ENCODE measurements around the gene TMEM132C. TPM values are rescaled to one million over a fixed set of nuclear protein-coding genes. Genes with fewer than 3 reads are reported as not detected.

The TMEM132C gene
- total RNA-seq, 1 experiment from 2014 or later = not detected

- H3K9me3 Mint-ChIP-seq (ENCODE audit: unreplicated experiment) = peaks cover 10% of the 10 kb centered on the region
- POLR2A ChIA-PET = no interaction called here
- intact Hi-C loops (cut with micrococcal nuclease) = no loop called here
- CTCF ChIA-PET = no interaction called here
- H3K36me3 Mint-ChIP-seq (ENCODE audit: insufficient read depth, unreplicated experiment) = peaks cover 5% of the 10 kb centered on the region
- no peak overlapping the region for H3K27ac Mint-ChIP-seq (ENCODE audit: low read depth, unreplicated experiment)
- H3K4me3 Mint-ChIP-seq (ENCODE audit: unreplicated experiment) = no peak overlapping the region
- no peak for TF ChIP-seq CTCF (IDR thresholded peaks at IDR 0.05; ENCODE audit: unreplicated experiment)
- H3K4me1 Mint-ChIP-seq (ENCODE audit: insufficient read depth, unreplicated experiment) = no peaks in the 10 kb centered on the region
- BruUV-seq (replicated peaks) = no TSS peak
- no peaks in the 10 kb centered on the region for H3K27me3 Mint-ChIP-seq (ENCODE audit: insufficient read depth, unreplicated experiment)
- no peak for DNase-seq (ENCODE audit: unreplicated experiment)
These were observed 350.4 kb downstream of the TMEM132C start for GRCh38 chr12:128617304-128617833.

GRCh38 chr12:128619263-128619662 is 352.3 kb downstream of the TMEM132C start:
- H3K27ac Mint-ChIP-seq (ENCODE audit: low read depth, unreplicated experiment) = no peak overlapping the region
- peaks cover 21% of the 10 kb centered on the region for H3K9me3 Mint-ChIP-seq (ENCODE audit: unreplicated experiment)
- TF ChIP-seq CTCF (IDR thresholded peaks at IDR 0.05; ENCODE audit: unreplicated experiment) = no peak
- no peak for DNase-seq (ENCODE audit: unreplicated experiment)
- peaks cover 5% of the 10 kb centered on the region for H3K36me3 Mint-ChIP-seq (ENCODE audit: insufficient read depth, unreplicated experiment)
- no peaks in the 10 kb centered on the region for H3K27me3 Mint-ChIP-seq (ENCODE audit: insufficient read depth, unreplicated experiment)
- no peaks in the 10 kb centered on the region for H3K4me1 Mint-ChIP-seq (ENCODE audit: insufficient read depth, unreplicated experiment)
- intact Hi-C loops (cut with micrococcal nuclease) = no loop called here
- ChIA-PET CTCF (interaction anchor here (0.6 kb wide), 1 partner anchor 591 kb away, joined by 4 read pairs; no protein-coding TSS in a partner anchor), POLR2A (no interaction called here)
- H3K4me3 Mint-ChIP-seq (ENCODE audit: unreplicated experiment) = no peak overlapping the region
- BruUV-seq (replicated peaks) = no TSS peak

GRCh38 chr12:128621304-128621703 is 354.3 kb downstream of the TMEM132C start:
- no peak overlapping the region for H3K27ac Mint-ChIP-seq (ENCODE audit: low read depth, unreplicated experiment)

DNA sequence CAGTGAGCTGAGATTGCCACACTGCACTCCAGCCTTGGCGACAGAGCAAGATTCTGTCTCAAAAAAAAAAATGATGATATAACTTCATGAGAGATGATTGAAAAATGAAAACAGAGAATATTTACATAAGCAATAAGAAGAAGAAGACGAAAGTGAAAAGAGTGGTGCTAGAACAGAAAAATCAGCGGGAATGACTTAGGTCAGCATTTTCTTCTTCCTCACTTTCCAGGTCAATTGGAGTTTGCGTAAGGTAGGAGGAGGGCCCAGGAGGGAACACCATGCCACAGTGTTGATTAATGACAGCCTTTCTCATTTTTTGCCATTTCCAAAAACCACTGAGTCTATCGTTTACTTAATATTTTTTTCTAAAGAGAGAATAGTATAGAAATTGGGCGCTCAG is 356.8 kb downstream of the TMEM132C start:
- H3K36me3 Mint-ChIP-seq (ENCODE audit: insufficient read depth, unreplicated experiment) = peaks cover 5% of the 10 kb centered on the region
- peaks cover 40% of the 10 kb centered on the region for H3K9me3 Mint-ChIP-seq (ENCODE audit: unreplicated experiment)
- H3K27ac Mint-ChIP-seq (ENCODE audit: low read depth, unreplicated experiment) = no peak overlapping the region
- no peaks in the 10 kb centered on the region for H3K27me3 Mint-ChIP-seq (ENCODE audit: insufficient read depth, unreplicated experiment)
- BruUV-seq (replicated peaks) = no TSS peak
- intact Hi-C loops (cut with micrococcal nuclease) = no loop called here
- H3K4me1 Mint-ChIP-seq (ENCODE audit: insufficient read depth, unreplicated experiment) = no peaks in the 10 kb centered on the region
- no peak overlapping the region for H3K4me3 Mint-ChIP-seq (ENCODE audit: unreplicated experiment)
- DNase-seq (ENCODE audit: unreplicated experiment) = no peak
- no peak for TF ChIP-seq CTCF (IDR thresholded peaks at IDR 0.05; ENCODE audit: unreplicated experiment)
- ChIA-PET CTCF (no interaction called here), POLR2A (no interaction called here)

More at GRCh38 chr12:128621304-128621703, 354.3 kb downstream of the TMEM132C start:
- TF ChIP-seq CTCF (IDR thresholded peaks at IDR 0.05; ENCODE audit: unreplicated experiment) = no peak
- intact Hi-C loops (cut with micrococcal nuclease) = no loop called here
- Mint-ChIP-seq H3K36me3 (ENCODE audit: insufficient read depth, unreplicated experiment) (peaks cover 5% of the 10 kb centered on the region), H3K9me3 (ENCODE audit: unreplicated experiment) (peaks cover 30% of the 10 kb centered on the region), H3K4me3 (ENCODE audit: unreplicated experiment) (no peak overlapping the region), H3K27me3 (ENCODE audit: insufficient read depth, unreplicated experiment) (no peaks in the 10 kb centered on the region), H3K4me1 (ENCODE audit: insufficient read depth, unreplicated experiment) (no peaks in the 10 kb centered on the region)
- POLR2A ChIA-PET = no interaction called here
- no TSS peak for BruUV-seq (replicated peaks)
- DNase-seq (ENCODE audit: unreplicated experiment) = no peak
- CTCF ChIA-PET = interaction anchor here (1.0 kb wide), 1 partner anchor 15 kb away, joined by 4 read pairs; no protein-coding TSS in a partner anchor
